Ecto neural progenitor cell (in vitro differentiated cells): ENCODE measurements around the gene ZNF862.
"Not testable (repeated sequence)": the region's sequence is repeated elsewhere in the genome, so short reads cannot be mapped to it uniquely, and the experiment has no call there.

ENCODE experiments used
- DNase-seq: peaks from one replicate; pipeline ENCODE4 v3.0.0-alpha.2; 2018; ENCODE audit warnings: low spot score

ZNF862 gene

DNA sequence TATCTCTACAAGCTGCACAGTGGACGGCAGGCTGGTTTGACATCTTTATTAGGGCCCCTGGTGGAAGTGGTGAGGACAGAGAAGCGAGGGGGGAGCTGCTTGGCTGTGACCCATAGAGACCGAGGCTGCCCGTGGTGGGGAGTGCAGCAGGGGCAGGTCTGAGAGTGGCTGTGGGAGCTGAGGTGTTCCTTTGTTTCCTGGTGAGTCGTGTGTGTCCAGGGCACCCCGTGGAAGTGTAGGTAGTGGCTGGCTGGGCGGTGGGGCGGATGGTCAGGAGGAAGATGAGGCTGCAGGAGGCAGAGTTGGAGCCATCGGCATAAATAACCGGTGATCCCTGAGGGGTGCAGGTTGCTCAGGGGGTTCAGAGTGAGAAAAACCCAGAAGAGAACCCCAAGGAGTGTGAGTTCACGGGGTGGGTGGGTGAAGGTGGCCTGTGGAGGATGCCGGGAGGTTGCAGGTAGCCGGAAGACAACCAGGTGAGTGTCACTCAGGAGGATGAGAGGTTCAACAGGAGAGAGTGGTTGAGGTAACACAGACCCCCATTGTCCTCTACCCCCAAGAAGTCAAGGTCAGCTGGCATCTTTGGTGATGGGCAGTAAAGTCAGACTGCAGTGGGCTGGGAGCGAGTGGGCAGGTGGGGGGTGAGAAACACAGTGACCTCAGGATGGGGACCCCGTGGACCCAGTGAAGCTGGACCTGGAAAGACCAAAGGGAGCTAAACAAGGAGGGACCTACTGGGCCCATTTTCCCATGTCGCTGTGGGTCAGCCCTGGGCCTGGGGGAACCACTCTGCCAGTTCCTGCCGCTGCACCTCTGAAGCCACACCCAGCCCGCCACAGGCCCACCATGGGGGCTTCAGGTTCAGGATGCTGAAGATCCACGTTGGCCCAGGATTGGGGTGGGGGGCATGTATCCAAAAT, 43.4 kb downstream of the ZNF862 start:
- DNase-seq = peak; percentile 35

DNA sequence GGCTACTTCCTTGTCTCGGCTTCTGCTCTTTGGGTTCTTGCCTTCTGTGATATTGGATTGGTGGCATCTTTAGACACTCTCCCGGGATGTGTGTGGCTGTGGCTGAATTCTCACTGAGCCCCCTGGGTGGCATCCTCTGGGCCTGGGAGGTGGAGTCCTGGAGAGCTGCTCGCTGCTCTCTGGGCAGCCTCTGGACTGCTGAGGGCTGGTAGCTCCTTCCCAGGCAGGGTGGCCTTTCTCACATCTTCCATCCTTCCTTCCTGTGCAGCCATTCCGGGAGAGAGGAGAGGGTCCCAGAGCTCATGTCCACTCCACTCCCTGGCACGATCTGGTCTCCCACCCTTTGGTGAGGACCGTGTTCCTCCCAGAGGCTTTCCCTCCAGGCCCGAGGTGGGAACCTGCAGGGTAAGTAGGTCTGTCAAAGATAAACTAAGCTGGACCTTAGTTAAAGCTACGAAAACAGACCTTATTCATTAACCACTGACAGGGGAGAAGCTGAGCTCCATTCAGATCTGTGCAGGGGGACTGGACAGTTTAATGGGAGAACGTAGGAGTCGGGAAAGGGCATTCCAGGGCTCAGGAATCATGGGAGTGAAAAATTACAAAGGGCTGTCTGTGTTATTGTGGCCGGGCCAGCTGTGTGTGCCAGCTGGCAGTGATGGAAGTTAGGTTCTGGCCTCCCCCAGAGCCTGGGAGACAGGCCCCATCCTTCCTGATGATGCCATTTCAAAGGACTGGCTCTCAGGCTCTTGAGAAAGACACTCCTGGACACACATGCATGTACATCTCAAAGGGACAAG, 44.3 kb downstream of the ZNF862 start:
- peak; percentile 31 for DNase-seq

DNA sequence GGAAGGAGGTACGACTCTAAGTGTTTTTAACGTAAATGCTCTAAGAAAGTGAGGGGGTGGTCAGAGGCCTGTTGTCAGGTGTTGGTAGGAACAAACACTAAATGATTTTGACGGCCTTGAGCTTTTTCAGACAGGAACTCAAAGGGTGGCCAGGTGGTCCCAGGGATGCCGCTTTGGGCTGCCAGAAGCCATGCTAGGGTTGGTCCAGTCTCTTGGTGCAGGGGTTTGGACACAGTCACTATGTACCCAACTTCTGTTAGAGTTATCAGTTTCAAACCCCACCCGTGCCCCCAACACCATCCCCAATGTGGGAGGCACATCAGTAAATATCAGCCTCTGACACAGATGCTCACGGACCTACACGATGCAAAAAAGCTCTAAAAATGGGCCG, 44.9 kb downstream of the ZNF862 start:
- no peak for DNase-seq

- peak; percentile 70 for DNase-seq
Measured at GRCh38 chr7:149883452-149883861, 45.3 kb downstream of the ZNF862 start.

DNA sequence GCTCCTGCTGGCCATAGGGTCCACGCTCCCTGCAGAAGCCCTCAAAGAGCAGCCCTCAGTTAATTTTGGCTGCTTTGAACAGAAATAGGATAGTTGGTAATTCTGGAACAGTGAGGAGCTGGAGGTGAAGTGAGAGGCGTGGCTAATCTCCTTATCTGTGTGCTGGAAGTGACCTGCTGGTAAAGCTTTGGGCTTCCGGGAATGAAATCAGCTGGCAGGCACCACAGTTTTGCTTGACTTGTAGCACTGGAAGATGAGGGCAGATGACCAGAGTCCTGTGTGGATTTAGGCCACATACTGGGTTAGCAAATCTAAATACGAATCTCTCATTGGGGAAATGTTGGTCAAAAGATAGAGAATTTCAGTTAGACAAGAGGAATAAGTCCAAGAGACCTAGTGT, 45.8 kb downstream of the ZNF862 start:
- peak; percentile 44 for DNase-seq

GRCh38 chr7:149884541-149884940, 46.4 kb downstream of the ZNF862 start:
- peak; percentile 18 for DNase-seq

DNA sequence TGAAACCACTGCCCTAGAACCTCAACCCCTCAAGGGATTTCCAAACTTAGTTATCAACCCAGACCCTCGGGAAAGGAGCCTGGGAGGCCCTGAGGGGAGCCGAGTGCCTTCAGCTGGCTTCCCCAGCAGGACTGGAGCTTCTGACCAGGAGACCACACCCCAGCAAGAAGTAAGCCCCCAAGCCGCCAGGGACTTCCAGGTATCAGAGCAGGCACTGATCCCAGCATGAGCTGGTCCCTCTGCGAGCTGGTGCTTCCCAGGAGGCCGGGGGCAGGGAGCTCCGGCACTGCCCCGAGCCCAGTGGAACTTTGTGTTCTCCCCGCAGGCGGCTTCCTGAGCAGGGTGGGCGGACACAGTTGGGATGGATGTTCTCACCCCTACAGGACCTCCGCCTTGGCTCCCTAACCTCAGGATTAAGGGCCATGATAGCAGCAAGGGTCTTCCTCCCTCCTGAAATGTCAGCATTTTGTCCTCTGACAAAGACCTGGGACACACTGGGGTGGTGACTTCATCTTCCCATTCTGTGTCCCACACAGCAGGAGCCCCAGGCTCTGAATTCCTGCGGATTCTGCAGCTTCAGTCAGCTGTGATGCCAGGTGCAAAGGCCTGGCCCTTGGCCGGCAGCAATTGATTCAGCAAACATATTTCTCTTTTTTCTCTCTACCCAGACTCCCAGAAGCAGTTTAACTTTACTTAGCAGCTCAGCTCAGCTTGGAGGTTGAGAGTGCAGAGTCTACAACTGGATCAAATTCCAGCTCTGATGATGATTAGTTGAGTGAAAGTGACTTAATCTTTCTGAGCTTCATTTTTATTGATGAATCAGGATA, 47.2 kb downstream of the ZNF862 start:
- peak; percentile 60 for DNase-seq

DNA sequence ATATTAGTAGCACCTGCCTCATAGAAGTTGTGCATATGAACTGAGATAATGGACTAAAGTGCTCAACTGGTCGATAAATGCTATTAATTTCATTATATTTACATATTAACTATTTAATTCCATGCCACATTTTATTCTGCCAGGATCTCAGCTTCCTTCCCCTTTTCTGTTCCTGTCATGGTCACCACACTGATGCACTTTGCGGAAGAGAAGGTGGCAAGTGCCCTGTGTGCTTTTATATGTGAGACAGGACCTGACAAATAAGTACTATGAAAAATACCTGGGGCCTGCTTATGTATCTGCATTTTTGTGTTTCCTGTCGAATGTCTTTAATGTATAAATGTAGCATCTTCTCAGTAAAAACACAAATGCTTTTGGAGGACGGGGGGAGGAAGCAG, 47.8 kb downstream of the ZNF862 start:
- peak; percentile 6 for DNase-seq

DNA sequence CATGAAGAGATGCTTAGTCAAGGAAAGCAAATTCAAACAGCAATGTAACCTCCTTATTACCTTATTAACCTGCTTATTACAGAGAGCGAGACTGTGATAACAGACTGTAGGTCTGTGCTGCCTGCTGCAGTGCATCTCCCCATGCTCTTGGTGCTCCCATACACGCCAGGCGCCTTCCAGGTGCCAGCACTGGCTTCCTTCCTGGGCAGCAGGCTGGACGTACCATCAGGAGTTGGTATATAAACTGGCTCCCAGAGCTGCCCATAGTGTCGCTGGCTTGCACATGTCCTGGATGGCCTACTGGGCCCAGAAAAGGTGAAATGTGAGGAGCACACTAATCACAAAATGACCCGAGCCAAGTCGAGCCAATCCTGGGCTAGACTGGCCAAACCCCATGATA, 49.1 kb downstream of the ZNF862 start:
- peak; percentile 29 for DNase-seq

DNA sequence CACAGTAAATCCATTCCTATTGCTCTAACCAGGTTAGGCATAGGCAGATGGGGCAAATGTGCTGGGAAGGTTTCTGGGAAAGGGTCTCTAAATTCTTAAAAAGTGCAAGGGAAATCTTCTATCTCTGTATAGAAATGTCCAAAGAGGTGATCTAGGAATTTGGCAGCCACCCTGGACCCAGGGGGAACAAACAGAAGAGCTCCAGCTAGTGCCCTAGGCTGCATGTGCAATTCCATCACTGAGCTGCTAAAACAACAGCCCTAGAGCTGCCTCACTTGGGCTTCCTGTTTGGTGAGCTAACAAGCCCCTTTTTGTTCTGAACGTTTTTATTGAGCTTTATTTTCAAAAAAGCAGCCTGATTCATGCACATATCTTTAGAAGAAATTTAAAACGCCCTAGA, 52.5 kb downstream of the ZNF862 start:
- peak; percentile 6 for DNase-seq

DNA sequence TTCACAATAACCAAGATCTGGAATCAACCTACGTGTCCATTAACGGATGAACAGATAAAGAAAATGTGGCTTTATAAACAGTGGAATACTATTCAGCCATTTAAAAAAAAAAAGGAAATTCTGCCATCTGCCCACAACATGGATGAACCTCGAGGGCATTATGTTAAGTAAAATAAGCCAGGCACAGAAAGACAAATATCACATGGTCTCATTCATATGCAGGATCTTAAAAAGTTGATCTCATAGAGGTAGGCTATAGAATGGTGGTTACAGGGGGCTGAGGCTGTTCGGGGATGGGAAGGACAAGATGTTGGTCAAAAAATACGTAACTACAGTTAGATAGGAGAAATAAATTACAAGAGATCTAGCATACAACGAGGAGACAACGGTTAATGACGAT, 56.8 kb downstream of the ZNF862 start:
- not testable (repeated sequence) for DNase-seq

DNA sequence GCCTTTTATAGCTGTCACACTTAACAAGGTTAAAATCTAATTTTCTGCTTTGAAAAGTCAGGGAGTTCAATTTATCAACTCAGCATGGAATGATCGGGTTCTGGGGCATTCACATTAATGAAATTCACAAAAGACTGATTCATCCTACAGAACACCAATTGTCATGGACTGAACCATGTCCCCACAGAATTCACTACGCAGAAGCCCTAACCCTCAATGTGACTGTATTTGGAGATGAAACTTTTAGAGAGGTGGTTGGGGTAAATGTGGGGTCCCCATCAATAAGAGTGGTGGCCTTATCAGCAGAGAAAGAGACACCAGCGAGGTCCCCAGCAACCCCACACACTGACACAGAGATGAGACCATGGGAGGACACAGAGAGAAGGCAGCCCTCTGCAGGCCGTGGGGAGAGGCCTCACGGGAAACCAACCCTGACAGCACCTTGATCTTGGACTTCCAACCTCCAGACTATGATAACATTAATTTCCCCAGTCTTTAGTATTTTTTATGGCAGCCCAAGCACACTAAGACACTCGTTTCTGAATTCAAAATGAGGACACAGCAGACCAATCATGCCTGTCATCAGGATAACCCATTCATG, 69.7 kb downstream of the ZNF862 start:
- DNase-seq = not testable (repeated sequence)

GRCh38 chr7:149910219-149910618, 72.0 kb downstream of the ZNF862 start:
- not testable (repeated sequence) for DNase-seq

GRCh38 chr7:149912126-149912525, 74.0 kb downstream of the ZNF862 start:
- DNase-seq = not testable (repeated sequence)
